Endothelial cell of umbilical vein (primary cell): ENCODE measurements around the gene BCL7A. TPM values are rescaled to one million over a fixed set of nuclear protein-coding genes. Genes with fewer than 3 reads are reported as not detected.

Experiments used
- BruUV-seq: library from RNA; stranded (reverse); fragments of 400-500 nt; replicated peaks from 2 replicates; lab custom pipeline; 2021; lab: Mats Ljungman, UMichigan
- CTCF ChIA-PET: fragments of 300-600, 350-600 bp; sonication (Branson Sonifier 250); formaldehyde crosslinking; loops from one replicate; lab custom pipeline; 2021; ENCODE audit warnings: antibody characterized with exemption, inconsistent platforms; lab: Charles Lee
- POLR2A ChIA-PET: fragments of 300-600, 350-600 bp; sonication (Branson Sonifier 250); formaldehyde crosslinking; loops from one replicate; lab custom pipeline; 2021; ENCODE audit warnings: antibody characterized with exemption, inconsistent platforms; lab: Charles Lee
- DNase-seq: peaks from one replicate; pipeline ENCODE4 v3.0.0-alpha.2; 2011; ENCODE audit warnings: low read depth, low spot score
- FAIRE-seq: peaks from 2 replicates; lab custom pipeline; 2011; peaks lifted over from hg19 to GRCh38; lab: Jason Lieb, UNC
- H2AFZ ChIP-seq: 2 replicates; pipeline ENCODE4 v1.6.0; 2012; ENCODE audit warnings: low read depth, low read length, control low read depth, inconsistent platforms
- H3K27ac ChIP-seq: 2 replicates; pipeline ENCODE4 v1.5.1; 2011; ENCODE audit warnings: low read depth, mild to moderate bottlenecking, control low read depth, low read length, moderate library complexity; ENCODE audit not compliant: insufficient read depth
- H3K27me3 ChIP-seq, 2 experiments: 2 replicates each; pipeline versions ENCODE4 v1.6.0 to v1.6.1; 2011; ENCODE audit warnings: low read length in 2 of 2, mixed read lengths in 1 of 2; ENCODE audit not compliant: control insufficient read depth in 2 of 2, insufficient read depth in 2 of 2
- H3K36me3 ChIP-seq, 2 experiments: 2 replicates in 1 of 2; 3 replicates in 1 of 2; pipeline ENCODE4 v1.5.1; 2011; ENCODE audit warnings: low read length in 2 of 2, mild to moderate bottlenecking in 1 of 2, moderate library complexity in 1 of 2; ENCODE audit not compliant: control insufficient read depth in 2 of 2, insufficient read depth in 2 of 2; ENCODE audit errors: extremely low read depth in 1 of 2
- H3K4me1 ChIP-seq: 3 replicates; pipeline ENCODE4 v1.5.1; 2011; ENCODE audit warnings: mild to moderate bottlenecking, low read length; ENCODE audit not compliant: control insufficient read depth, insufficient read depth; ENCODE audit errors: extremely low read depth
- H3K4me2 ChIP-seq: 2 replicates; pipeline ENCODE4 v1.6.1; 2011; ENCODE audit warnings: low read length, control low read depth, mixed read lengths; ENCODE audit not compliant: insufficient read depth
- H3K4me3 ChIP-seq, 3 experiments: fragments of 200-600 bp in 1 of 3; sonication (generic), shearing (Covaris generic) in 1 of 3; replicated peaks in 1 of 3; 2 replicates each; pipeline ENCODE4 v1.5.1; 2011 to 2016; ENCODE audit warnings: control low read depth in 3 of 3, low read length in 3 of 3, mild to moderate bottlenecking in 2 of 3, inconsistent platforms in 1 of 3, low read depth in 1 of 3, moderate library complexity in 1 of 3; ENCODE audit not compliant: insufficient read depth in 1 of 3
- H3K79me2 ChIP-seq: 2 replicates; pipeline ENCODE4 v1.6.0; 2012; ENCODE audit warnings: low read length, inconsistent platforms; ENCODE audit not compliant: control insufficient read depth, insufficient read depth
- H3K9ac ChIP-seq: replicated peaks from 2 replicates; pipeline ENCODE3; 2011; ENCODE audit warnings: low read length, control low read depth; ENCODE audit not compliant: insufficient read depth; ENCODE audit errors: extremely low read depth
- H3K9me1 ChIP-seq: replicated peaks from 3 replicates; pipeline ENCODE4 v1.6.0; 2011; ENCODE audit warnings: mild to moderate bottlenecking, low read length; ENCODE audit not compliant: control insufficient read depth, insufficient read depth; ENCODE audit errors: extremely low read depth
- H3K9me3 ChIP-seq: replicated peaks from 2 replicates; pipeline ENCODE4 v1.5.1; 2012; ENCODE audit warnings: low read length, inconsistent platforms; ENCODE audit not compliant: control insufficient read depth, insufficient read depth
- H4K20me1 ChIP-seq: replicated peaks from 2 replicates; pipeline ENCODE3; 2011; ENCODE audit warnings: mild to moderate bottlenecking, low read length; ENCODE audit not compliant: control insufficient read depth, insufficient read depth; ENCODE audit errors: extremely low read depth
- EZH2 ChIP-seq: IDR thresholded peaks from 2 replicates; pipeline ENCODE4 v1.6.1; 2012; ENCODE audit warnings: borderline replicate concordance, low read depth, mild to moderate bottlenecking, moderate library complexity, low read length, inconsistent platforms; ENCODE audit not compliant: severe bottlenecking
- FOS ChIP-seq: IDR thresholded peaks from 2 replicates; pipeline ENCODE4 v1.6.1; 2011; ENCODE audit warnings: mild to moderate bottlenecking, low read length, moderate library complexity, borderline replicate concordance; ENCODE audit not compliant: insufficient read depth
- GATA2 ChIP-seq: IDR thresholded peaks from 2 replicates; pipeline ENCODE4 v1.7.0; 2011; ENCODE audit warnings: low read depth, mild to moderate bottlenecking, moderate library complexity, mixed read lengths, low read length; ENCODE audit not compliant: insufficient read length, insufficient read depth
- JUN ChIP-seq: IDR thresholded peaks from 2 replicates; pipeline ENCODE4 v1.6.1; 2011; ENCODE audit warnings: borderline replicate concordance, low read depth; ENCODE audit not compliant: insufficient read length, insufficient read depth
- MYC ChIP-seq: IDR thresholded peaks from one replicate; pipeline ENCODE4 v1.6.1; 2011; ENCODE audit warnings: mild to moderate bottlenecking, low read depth, low read length
- POLR2A ChIP-seq: IDR thresholded peaks from 2 replicates; pipeline ENCODE4 v1.6.1; 2012; ENCODE audit warnings: low read depth, mild to moderate bottlenecking, control low read depth, low read length
- POLR2AphosphoS5 ChIP-seq: IDR thresholded peaks from 2 replicates; pipeline ENCODE4 v1.6.1; 2012; ENCODE audit warnings: low read depth, mild to moderate bottlenecking, control low read depth, low read length, moderate library complexity; ENCODE audit not compliant: insufficient read depth
- dilution Hi-C: fragments of 300-500 bp; cut with MboI; formaldehyde crosslinking; loops from one replicate; pipeline ENCODE4 v1.15.0; 2019; ENCODE audit warnings: low sequenced_read_pairs; ENCODE audit not compliant: extremely low pct_ligation_motif_present
- intact Hi-C: fragments of 100-400 bp; cut with micrococcal nuclease; formaldehyde crosslinking; loops from one replicate; pipeline ENCODE4 v1.10.0; 2022
- polyA plus RNA-seq, 4 experiments: library from polyadenylated mRNA; depleted of rRNA in 3 of 4; stranded (reverse) in 3 of 4; unstranded in 1 of 4; fragments of >200 nt; gene quantifications; 2 replicates each; pipeline versions ENCODE4 v1.2.1 to v1.2.3, GENCODE V29; 2011 to 2012; ENCODE audit warnings: missing spikeins in 1 of 4
- total RNA-seq: library from RNA; stranded (reverse); gene quantifications from 2 replicates; pipeline ENCODE4 v1.2.3, GENCODE V29; 2021
- TF ChIP-seq, protein P1 (sequence below), 2 donors: IDR thresholded peaks; 1 replicate in 1 of 2; 2 replicates in 1 of 2; pipeline ENCODE4 v1.5.1; 2011; ENCODE audit warnings: low read length in 2 of 2, mild to moderate bottlenecking in 2 of 2, moderate library complexity in 2 of 2, control low read depth in 1 of 2, inconsistent platforms in 1 of 2, low read depth in 1 of 2; ENCODE audit not compliant: insufficient read depth in 1 of 2; ENCODE audit errors: extremely low read depth in 1 of 2
- TF ChIP-seq, protein P2 (sequence below): IDR thresholded peaks from 2 replicates; pipeline ENCODE4 v1.6.1; 2011; ENCODE audit not compliant: insufficient read depth, insufficient read length

The BCL7A gene
- total and polyA plus RNA-seq, 2 donors (not counting 3 experiments of a cell fraction or from before 2014, with no cell fraction given) = 9.7 to 11.1 TPM

DNA sequence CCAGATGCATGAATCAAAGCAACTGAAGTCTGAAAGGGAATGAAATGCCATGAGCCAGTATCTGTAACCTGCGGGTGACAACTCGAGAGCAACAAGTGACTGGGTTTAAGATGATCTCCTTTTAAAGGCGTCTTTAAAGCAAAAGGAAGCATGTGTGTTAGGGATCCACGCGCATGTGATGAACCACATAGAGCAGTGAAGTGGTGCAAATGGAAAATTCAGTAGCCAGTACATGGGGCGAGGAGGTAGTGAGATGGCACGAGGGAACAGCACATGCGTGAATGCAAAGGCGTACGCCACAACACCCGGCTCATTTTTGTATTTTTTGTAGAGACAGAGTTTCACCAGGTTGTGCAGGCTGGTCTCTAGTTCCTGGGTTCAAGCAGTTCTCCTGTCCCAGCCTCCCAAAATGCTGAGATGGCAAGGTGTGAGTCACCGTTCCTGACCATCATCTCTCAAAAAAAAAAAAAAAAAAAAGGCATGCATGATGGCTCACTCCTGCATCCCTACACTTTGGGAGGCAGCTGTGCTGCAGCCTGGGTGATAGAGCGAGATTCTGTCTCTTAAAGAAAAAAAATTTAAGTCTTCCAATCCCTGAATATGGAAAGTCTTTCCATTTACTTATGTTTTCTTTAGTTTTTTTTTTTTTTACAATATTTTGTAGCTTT lies 24.6 kb upstream of the BCL7A start:
- H3K4me1 ChIP-seq = peaks cover 2% of the 10 kb centered on the region
- no TSS peak for BruUV-seq
- H3K9ac ChIP-seq = no peak overlapping the region
- TF ChIP-seq MYC = no peak
- TF ChIP-seq, protein P1, sequence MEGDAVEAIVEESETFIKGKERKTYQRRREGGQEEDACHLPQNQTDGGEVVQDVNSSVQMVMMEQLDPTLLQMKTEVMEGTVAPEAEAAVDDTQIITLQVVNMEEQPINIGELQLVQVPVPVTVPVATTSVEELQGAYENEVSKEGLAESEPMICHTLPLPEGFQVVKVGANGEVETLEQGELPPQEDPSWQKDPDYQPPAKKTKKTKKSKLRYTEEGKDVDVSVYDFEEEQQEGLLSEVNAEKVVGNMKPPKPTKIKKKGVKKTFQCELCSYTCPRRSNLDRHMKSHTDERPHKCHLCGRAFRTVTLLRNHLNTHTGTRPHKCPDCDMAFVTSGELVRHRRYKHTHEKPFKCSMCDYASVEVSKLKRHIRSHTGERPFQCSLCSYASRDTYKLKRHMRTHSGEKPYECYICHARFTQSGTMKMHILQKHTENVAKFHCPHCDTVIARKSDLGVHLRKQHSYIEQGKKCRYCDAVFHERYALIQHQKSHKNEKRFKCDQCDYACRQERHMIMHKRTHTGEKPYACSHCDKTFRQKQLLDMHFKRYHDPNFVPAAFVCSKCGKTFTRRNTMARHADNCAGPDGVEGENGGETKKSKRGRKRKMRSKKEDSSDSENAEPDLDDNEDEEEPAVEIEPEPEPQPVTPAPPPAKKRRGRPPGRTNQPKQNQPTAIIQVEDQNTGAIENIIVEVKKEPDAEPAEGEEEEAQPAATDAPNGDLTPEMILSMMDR (IDR thresholded peaks at IDR 0.05; ENCODE audit: extremely low read depth in 1 of 2, insufficient read depth in 1 of 2, low read depth in 1 of 2, low read length in 2 of 2) = no peak
- TF ChIP-seq POLR2A = no peak
- no peaks in the 10 kb centered on the region for H3K27me3 ChIP-seq
- no peak overlapping the region for H3K27ac ChIP-seq
- dilution Hi-C loops (no loop called here), intact Hi-C loops (no loop called here)
- no peaks in the 10 kb centered on the region for H3K9me3 ChIP-seq
- no peaks in the 10 kb centered on the region for H3K79me2 ChIP-seq
- H3K4me3 ChIP-seq = no peak overlapping the region
- DNase-seq (no peak), FAIRE-seq (no peak)
- no peak overlapping the region for H3K4me2 ChIP-seq
- no peak overlapping the region for H2AFZ ChIP-seq
- POLR2A ChIA-PET = no interaction called here
- CTCF ChIA-PET = interaction anchor here (1.1 to 1.6 kb wide), 2 partner anchors 9 to 14 kb away, joined by 3 to 5 read pairs; no protein-coding TSS in a partner anchor
- H3K36me3 ChIP-seq = no peaks in the 10 kb centered on the region
- no peaks in the 10 kb centered on the region for H4K20me1 ChIP-seq
- no peaks in the 10 kb centered on the region for H3K9me1 ChIP-seq

DNA sequence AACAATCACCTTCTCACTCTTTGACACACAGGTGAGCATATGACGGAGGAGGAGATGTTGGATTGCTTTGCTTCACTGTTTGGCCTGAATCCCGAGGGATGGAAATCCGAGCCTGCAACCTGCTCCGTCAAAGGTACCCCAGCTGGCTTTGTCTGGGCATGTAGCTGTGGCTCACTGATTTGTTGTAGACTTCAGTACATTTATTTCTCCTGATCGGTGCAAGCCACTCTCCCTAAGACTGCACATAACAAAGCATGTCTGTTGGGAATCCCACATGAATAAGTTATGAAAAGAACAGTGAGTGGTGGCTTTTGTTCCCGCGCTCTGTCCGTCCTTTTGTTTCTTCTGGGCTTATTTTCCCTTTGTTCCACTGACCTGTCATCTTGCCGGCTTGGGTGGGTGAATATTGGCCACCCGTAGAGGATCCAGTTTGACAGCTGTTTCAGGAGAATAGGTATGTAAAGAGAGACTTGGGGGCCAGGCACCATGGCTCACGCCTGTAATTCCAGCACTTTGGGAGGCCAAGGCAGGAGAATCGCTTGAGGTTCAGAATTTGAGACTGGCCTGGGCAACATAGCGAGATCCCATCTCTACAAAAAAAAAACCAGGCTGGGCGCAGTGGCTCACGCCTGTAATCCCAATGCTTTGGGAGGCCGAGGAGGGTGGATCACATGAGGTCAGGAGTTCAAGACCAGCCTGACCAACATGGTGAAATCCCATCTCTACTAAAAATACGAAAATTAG lies 20.0 kb upstream of the BCL7A start:
- no peaks in the 10 kb centered on the region for H3K36me3 ChIP-seq
- no peaks in the 10 kb centered on the region for H3K79me2 ChIP-seq
- H3K27me3 ChIP-seq = no peaks in the 10 kb centered on the region
- no peak overlapping the region for H3K4me2 ChIP-seq
- H3K4me1 ChIP-seq = no peaks in the 10 kb centered on the region
- no peak overlapping the region for H3K4me3 ChIP-seq
- no peaks in the 10 kb centered on the region for H3K9me1 ChIP-seq
- dilution Hi-C loops (no loop called here), intact Hi-C loops (no loop called here)
- H4K20me1 ChIP-seq = no peaks in the 10 kb centered on the region
- DNase-seq = no peak
- H3K9ac ChIP-seq = no peak overlapping the region
- ChIA-PET POLR2A (no interaction called here), CTCF (interaction anchor here (0.7 to 1.1 kb wide), 2 partner anchors 16 to 224 kb away, joined by 3 read pairs; no protein-coding TSS in a partner anchor)
- BruUV-seq = no TSS peak
- FAIRE-seq = no peak
- TF ChIP-seq POLR2AphosphoS5 (no peak), MYC (no peak), JUN (no peak), FOS (no peak), GATA2 (no peak), POLR2A (no peak), EZH2 (no peak)
- TF ChIP-seq, protein P1 (IDR thresholded peaks at IDR 0.05; ENCODE audit: extremely low read depth in 1 of 2, insufficient read depth in 1 of 2, low read depth in 1 of 2, low read length in 2 of 2) = no peak
- TF ChIP-seq, protein P2, sequence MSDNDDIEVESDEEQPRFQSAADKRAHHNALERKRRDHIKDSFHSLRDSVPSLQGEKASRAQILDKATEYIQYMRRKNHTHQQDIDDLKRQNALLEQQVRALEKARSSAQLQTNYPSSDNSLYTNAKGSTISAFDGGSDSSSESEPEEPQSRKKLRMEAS = no peak
- H3K9me3 ChIP-seq = no peaks in the 10 kb centered on the region
- no peak overlapping the region for H3K27ac ChIP-seq
- H2AFZ ChIP-seq = no peak overlapping the region
